Raji (cell line): ENCODE results near the gene TRIML1.

ENCODE experiments used
- POLR2A ChIP-seq: IDR thresholded peaks from 2 replicates; pipeline ENCODE4 v1.6.1; 2011; ENCODE audit warnings: low read depth, low read length, control low read depth; ENCODE audit not compliant: insufficient read depth

Gene TRIML1

DNA sequence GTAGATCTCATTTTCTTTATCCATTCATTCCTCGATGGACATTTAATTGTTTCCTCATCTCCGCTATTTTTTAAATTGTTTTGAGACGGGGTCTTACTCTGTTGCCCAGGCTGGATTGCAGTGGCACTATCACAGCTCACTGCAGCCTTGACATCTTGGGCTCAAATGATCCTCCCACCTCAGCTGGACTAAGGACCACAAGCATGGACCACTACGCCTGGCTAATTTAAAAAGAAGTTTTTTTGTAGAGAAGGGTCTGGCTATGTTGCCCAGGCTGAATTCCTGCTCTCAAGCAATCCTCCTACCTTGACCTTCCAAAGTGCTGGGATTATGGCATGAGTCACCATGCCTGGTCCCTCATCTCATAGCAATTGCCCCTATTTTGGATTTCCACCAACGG, 7.0 kb upstream of the TRIML1 start:
- TF ChIP-seq POLR2A: no peak

GRCh38 chr4:188138227-188138626, 1.0 kb upstream of the TRIML1 start:
- no peak for TF ChIP-seq POLR2A

DNA sequence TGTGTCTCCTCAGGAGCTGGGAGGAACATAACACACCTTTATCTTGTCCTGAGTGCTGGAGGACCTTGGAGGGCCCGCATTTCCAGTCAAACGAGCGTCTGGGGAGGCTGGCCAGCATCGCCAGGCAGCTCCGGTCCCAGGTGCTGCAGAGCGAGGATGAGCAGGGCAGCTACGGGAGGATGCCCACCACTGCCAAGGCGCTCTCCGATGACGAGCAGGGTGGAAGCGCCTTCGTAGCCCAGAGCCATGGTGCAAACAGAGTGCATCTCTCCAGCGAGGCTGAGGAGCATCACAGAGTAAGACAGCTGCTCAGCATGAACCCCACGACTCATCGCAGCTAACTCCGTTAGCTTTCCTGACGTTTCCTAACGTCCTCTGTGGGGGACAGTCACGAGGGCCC, 430 bp downstream of the TRIML1 start:
- TF ChIP-seq POLR2A: no peak

DNA sequence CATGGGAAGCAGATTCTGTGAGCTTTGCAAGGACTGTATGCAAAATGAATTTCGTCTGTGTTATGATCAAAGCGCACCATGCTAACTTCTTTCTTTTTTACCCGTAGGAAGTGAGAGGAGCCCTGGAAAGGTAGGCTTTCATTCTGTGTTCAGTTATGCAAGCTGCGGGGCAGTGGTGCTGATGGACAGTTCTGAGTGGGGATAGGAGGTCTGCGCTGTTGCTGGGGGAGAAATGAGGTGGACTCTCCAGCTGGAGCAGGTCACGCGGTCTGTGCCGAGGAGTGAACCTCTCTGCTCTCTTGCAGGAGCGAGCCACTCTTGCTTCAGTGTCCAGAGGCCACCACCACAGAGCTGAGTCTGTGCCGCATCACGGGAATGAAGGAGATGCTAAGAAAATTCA, 4.5 kb downstream of the TRIML1 start:
- no peak for TF ChIP-seq POLR2A

DNA sequence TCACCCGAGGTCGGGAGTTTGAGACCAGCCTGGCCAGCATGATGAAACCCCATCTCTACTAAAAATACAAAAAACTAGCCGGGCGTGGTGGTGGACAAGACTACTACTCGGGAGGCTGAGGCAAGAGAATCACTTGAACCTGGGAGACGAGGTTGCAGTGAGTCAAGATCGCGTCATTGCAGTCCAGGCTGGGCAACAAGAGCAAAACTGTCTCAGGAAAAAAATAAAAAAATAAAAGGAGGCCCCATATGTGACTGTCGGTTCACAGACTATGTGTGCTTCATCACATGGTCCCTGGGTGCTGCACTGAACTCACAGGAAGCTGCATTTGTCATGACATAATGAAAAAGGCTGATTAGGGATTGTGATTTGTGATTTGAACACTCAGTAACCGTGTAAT, 6.4 kb downstream of the TRIML1 start:
- TF ChIP-seq POLR2A: no peak

DNA sequence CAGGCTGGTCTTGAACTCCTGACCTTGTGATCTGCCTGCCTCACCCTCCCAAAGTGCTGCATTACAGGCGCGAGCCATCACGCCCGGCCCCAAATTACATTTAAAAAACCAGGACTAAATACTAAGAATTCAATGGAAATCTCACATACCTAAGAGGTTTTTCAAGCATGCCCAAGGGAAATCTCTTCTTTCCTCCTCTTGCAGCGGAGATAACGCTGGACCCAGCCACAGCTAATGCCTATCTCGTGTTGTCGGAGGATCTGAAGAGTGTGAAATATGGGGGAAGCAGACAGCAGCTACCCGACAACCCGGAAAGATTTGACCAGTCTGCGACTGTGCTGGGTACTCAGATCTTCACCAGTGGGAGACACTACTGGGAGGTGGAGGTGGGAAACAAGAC, 7.4 kb downstream of the TRIML1 start:
- TF ChIP-seq POLR2A: no peak

DNA sequence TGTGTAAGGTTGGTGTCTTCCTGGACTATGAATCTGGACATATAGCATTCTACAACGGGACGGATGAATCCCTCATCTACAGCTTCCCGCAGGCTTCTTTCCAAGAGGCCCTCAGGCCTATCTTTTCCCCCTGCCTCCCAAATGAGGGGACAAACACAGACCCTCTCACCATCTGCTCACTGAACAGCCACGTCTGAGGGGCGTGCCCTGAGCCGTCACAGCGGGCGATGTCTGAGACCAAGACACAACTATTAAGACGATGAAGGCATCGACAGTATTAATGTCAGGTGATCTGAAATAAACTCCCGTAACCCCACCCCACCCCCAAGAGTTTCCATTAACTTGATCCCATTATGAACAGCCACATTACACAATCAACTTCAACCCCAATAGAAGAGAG, 7.9 kb downstream of the TRIML1 start:
- no peak for TF ChIP-seq POLR2A

- TF ChIP-seq POLR2A: no peak
These were observed 8.5 kb downstream of the TRIML1 start for GRCh38 chr4:188147776-188148175.

DNA sequence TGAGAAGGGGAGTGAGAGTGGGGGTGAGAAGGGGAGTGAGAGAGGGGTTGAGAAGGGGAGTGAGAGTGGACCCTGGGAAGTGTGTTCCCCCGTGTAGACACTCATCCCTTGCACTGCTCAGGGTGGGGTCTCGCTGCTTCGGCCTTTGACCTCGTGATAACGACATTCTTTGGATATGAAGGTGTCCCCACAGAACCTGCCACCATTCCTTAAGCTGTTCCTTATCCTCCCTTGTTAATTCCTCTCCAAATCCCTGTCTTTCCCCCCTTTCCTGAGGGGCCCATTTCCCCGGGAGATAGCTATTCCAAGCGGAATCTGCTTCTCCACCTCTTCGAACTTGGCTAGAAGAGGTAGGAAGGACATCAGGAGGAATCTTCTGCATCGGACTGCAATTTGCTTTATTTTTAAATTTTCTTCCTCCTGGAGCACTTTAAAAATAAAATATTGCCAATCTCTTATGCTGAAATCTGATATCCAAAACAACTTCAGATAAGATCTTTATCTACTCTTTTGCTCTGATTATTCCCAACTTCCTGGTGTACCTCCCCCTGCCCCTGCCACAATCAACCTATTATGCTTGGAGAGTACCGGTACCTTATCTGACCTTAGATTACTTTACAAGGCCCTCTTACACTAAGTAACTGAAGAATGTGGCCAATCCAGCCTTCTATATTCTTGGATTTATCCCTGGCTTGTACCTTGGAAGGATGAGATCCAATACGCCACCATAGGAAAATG, 15.6 kb downstream of the TRIML1 start:
- no peak for TF ChIP-seq POLR2A

- TF ChIP-seq POLR2A: no peak
These were observed 19.1 kb downstream of the TRIML1 start for GRCh38 chr4:188158336-188158735.

GRCh38 chr4:188160406-188160805, 21.2 kb downstream of the TRIML1 start:
- TF ChIP-seq POLR2A: no peak

DNA sequence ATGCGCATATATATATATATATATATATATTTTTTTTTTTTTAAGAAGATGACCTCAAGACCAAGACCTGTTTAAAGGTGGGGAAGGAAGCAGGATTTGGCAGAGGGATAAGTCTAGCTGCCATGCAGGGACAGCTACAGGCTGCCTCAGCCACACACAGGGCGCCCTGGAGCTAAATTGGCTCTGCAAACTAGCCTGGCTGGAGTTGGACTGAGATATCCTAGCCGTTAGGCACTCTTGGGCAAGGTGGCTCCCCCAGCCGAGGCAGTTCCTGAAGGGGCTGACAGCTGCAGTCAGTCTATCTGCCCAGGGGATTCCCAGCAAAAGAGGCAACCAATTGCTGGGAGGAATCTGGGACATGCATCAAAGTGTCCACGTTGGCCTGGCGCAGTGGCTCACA, 21.9 kb downstream of the TRIML1 start:
- TF ChIP-seq POLR2A: no peak

DNA sequence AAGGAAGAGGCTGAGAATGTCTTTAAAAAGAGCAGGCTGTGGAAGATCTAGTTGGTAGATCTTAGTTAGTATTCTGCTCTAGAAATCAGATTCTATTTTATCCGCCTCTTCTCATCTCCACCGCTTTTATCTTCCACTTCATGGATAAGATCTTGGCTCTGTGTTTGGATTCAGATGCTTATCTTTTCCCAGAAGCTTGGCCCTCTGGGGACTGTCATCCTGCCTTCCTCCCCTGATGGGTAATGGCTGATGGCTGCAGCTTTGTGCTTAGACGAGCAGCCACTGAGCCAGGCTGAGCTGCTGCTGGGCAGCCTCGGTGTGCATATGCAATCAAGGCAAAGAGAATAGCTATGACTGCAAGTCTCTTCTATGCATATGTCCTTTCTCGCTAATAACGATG, 23.5 kb downstream of the TRIML1 start:
- TF ChIP-seq POLR2A: no peak

DNA sequence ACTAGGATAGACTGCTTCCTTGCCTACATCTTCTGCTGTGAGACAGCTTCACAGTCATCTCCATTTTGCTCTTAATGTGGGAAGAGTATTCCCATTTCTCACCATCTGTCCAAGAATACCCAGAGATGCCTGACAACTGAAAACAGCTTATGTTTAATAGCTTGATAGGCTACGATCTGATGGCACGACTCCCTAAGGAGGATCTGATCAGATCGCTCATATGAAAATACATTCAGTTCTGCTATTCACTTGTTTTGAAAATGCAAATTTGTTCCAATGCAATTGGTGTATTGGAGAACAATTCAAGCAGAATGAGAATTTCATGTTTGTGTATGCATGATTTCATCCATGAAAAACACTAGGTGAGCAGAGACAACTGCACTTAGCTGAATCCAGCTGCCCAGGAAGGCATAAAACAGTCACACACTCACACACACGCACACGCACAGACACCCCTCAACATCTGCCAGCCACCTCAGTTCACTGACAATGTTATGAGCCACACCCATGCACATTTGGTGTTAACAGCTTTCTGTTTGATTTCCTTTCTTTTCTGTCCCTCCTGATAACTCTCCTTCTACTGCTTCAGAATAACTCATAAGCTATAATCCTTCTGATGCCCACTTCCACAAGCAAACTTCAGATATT, 29.6 kb downstream of the TRIML1 start:
- TF ChIP-seq POLR2A: no peak

- TF ChIP-seq POLR2A: no peak
These were observed 32.3 kb downstream of the TRIML1 start for GRCh38 chr4:188171551-188171950.

- TF ChIP-seq POLR2A: no peak
These were observed 36.0 kb downstream of the TRIML1 start for GRCh38 chr4:188175288-188175687.

DNA sequence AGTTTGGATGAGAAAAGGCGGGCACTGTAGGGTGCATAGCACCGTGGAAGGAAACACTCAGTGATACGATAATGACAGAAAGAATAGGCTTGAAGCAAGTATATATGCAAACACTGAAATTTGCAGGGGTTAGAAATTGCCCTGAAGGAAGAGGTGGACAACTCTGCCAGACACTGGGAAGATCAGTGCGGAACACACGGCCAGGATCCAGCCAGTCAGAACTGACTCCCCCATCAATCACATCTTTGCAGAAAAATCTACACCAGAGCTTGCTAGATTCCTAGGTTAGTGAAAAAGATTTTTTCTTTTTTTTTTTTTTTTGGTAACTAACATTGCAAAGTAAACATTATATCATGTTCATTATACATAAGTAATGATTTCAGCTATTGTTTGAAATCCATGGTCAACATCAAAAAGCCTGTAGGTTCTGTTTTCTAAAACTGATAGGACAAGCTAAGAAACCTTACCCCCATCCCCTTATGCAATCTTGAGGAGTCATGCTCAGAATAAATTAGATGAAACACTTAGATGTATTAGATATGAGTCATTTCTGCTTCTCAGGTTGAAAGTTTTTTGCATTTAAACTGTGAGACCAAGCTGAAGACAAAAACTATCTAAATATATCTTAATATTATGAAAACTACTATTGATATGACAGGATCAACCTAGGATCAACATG, 38.9 kb downstream of the TRIML1 start:
- no peak for TF ChIP-seq POLR2A

DNA sequence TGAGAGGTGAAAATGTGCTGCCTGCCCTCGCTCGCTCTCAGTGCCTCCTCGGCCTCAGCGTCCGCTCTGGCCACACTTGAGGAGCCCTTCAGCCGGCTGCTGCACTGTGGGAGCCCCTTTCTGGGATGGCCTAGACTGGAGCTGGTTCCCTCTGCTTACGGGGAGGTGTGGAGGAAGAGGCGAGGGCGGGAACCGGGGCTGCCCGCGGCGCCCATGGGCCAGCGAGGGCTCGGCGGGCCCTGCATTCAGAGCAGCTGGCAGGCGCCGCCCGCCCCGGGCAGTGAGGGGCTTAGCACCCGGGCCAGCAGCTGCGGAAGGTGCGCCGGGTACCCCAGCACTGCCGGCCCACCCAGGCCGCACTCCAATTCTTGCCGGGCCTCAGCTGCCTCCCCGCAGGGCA, 39.6 kb downstream of the TRIML1 start:
- TF ChIP-seq POLR2A: no peak
